Stimulated activated CD4-positive, alpha-beta T cell treated with anti-CD3 and anti-CD28 coated beads, Interleukin-4, amount 100 ng/mL, for 48 hours (primary cell): Measurements from ENCODE around the gene KIAA0040.

Experiments
- DNase-seq, 2 donors: peaks; one replicate each; pipeline ENCODE4 v3.0.0-alpha.2; 2020; ENCODE audit warnings: low read depth in 2 of 2

KIAA0040 gene

GRCh38 chr1:175192630-175193526 lies at the start of gene KIAA0040:
KIAA0040 (minus strand) TSS chr1:175192776; CDS start chr1:175161013, 31,763 bp downstream.
- peak; percentile 48 to 72 for DNase-seq

GRCh38 chr1:175237389-175237788 lies 44.8 kb upstream of the KIAA0040 start:
- DNase-seq, result no peak

GRCh38 chr1:175234639-175235038 lies 42.1 kb upstream of the KIAA0040 start:
- DNase-seq, result no peak

- no peak for DNase-seq
Measured at GRCh38 chr1:175232335-175232734, 39.8 kb upstream of the KIAA0040 start.

- no peak for DNase-seq
Measured at GRCh38 chr1:175225805-175226129, 33.2 kb upstream of the KIAA0040 start.

- DNase-seq, result no peak
Measured at GRCh38 chr1:175222296-175222938, 29.8 kb upstream of the KIAA0040 start.

GRCh38 chr1:175221557-175222175 lies 29.1 kb upstream of the KIAA0040 start:
- DNase-seq, result no peak

GRCh38 chr1:175220853-175221556 lies 28.4 kb upstream of the KIAA0040 start:
- no peak for DNase-seq

GRCh38 chr1:175219774-175220173 lies 27.2 kb upstream of the KIAA0040 start:
- DNase-seq, result no peak

- DNase-seq, result no peak
Measured at GRCh38 chr1:175218786-175219434, 26.3 kb upstream of the KIAA0040 start.

- no peak for DNase-seq
Measured at GRCh38 chr1:175217721-175218531, 25.4 kb upstream of the KIAA0040 start.

GRCh38 chr1:175216444-175216843 lies 23.9 kb upstream of the KIAA0040 start:
- no peak for DNase-seq

GRCh38 chr1:175211656-175212055 lies 19.1 kb upstream of the KIAA0040 start:
- DNase-seq, result no peak

- no peak for DNase-seq
Measured at GRCh38 chr1:175210744-175211143, 18.2 kb upstream of the KIAA0040 start.

- DNase-seq, result no peak
Measured at GRCh38 chr1:175209493-175209921, 16.9 kb upstream of the KIAA0040 start.

- no peak for DNase-seq
Measured at GRCh38 chr1:175208773-175209492, 16.4 kb upstream of the KIAA0040 start.

GRCh38 chr1:175207971-175208370 lies 15.4 kb upstream of the KIAA0040 start:
- DNase-seq, result no peak

GRCh38 chr1:175206687-175207086 lies 14.1 kb upstream of the KIAA0040 start:
- no peak for DNase-seq

- no peak for DNase-seq
Measured at GRCh38 chr1:175204330-175204729, 11.8 kb upstream of the KIAA0040 start.

- no peak for DNase-seq
Measured at GRCh38 chr1:175203570-175204068, 11.0 kb upstream of the KIAA0040 start.
